ENCODE results near the gene SLC9A1.

- TF ChIP-seq, protein P1, sequence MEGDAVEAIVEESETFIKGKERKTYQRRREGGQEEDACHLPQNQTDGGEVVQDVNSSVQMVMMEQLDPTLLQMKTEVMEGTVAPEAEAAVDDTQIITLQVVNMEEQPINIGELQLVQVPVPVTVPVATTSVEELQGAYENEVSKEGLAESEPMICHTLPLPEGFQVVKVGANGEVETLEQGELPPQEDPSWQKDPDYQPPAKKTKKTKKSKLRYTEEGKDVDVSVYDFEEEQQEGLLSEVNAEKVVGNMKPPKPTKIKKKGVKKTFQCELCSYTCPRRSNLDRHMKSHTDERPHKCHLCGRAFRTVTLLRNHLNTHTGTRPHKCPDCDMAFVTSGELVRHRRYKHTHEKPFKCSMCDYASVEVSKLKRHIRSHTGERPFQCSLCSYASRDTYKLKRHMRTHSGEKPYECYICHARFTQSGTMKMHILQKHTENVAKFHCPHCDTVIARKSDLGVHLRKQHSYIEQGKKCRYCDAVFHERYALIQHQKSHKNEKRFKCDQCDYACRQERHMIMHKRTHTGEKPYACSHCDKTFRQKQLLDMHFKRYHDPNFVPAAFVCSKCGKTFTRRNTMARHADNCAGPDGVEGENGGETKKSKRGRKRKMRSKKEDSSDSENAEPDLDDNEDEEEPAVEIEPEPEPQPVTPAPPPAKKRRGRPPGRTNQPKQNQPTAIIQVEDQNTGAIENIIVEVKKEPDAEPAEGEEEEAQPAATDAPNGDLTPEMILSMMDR (IDR thresholded peaks at IDR 0.05): no peak
- no peak for TF ChIP-seq POLR2A (IDR thresholded peaks at IDR 0.05)
Measured at GRCh38 chr1:27136236-27136551, 18.7 kb downstream of the SLC9A1 start.

Data from lower leg skin (tissue), 3 donors.